Measurements from ENCODE around the gene VPS36.
A peak's percentile ranks its signal among the peaks of the same experiment; 100 is the strongest.
"Not testable (repeated sequence)": the region's sequence is repeated elsewhere in the genome, so short reads cannot be mapped to it uniquely, and the experiment has no call there.

VPS36 gene, protein sequence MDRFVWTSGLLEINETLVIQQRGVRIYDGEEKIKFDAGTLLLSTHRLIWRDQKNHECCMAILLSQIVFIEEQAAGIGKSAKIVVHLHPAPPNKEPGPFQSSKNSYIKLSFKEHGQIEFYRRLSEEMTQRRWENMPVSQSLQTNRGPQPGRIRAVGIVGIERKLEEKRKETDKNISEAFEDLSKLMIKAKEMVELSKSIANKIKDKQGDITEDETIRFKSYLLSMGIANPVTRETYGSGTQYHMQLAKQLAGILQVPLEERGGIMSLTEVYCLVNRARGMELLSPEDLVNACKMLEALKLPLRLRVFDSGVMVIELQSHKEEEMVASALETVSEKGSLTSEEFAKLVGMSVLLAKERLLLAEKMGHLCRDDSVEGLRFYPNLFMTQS

DNA sequence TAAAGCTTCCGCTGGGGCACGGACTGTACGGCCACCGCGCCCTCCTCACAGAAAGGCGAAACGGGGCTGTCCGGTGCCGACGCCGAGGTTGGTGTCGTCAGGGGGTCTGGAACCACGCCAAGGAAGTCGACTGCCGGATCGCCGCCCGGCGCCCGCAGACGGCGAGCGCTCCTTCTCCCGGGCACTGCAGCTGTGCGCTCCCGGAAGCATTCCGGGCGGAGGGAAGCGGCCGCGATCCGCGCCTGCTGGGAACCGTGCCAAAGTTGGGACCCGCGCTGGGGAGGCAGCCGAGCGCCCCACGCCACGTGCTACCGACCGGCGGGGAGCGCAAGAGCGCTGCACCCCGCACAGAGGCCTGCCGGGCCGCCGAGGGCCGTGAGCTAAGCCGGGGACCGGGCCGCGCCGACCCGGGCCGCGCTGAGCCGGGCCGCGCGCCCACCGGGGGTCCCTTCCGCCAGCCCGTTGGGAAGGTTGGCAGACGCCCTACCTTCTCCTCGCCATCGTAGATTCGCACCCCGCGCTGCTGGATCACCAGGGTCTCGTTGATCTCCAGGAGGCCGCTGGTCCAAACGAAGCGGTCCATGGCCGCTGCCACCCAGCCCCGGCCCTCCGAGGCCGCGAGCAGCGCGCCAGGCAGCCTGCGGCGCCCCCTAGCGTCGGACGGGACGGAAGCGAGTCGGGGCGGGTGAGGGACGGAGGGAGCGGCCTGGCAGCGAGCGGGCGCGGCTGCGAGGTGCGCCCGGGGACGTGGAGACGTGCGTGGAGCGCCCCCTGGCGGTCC, at the start of gene VPS36:
Gene VPS36, minus strand, starts transcription at position 623 of the 781 bp plus-strand sequence. Its CDS starts 40 bp downstream, at position 583.
- peaks cover 4% of the 10 kb centered on the region; the same call in 1 of the 2 replicates for H3K4me1 ChIP-seq (ENCODE audit: control insufficient read depth, insufficient read depth, low read length)
- H3K4me3 ChIP-seq (ENCODE audit: low read depth, low read length): peak within 1 kb of the TSS; percentile 78
- peak within 1 kb of the TSS; percentile 99 for H3K9ac ChIP-seq (ENCODE audit: low read length)
- H3K9me3 ChIP-seq (ENCODE audit: control insufficient read depth, insufficient read depth, low read depth, low read length): no peaks in the 10 kb centered on the region
- H3K36me3 ChIP-seq (ENCODE audit: control insufficient read depth, insufficient read depth, low read length): no peaks in the 10 kb centered on the region
- no peaks in the 10 kb centered on the region for H3K27me3 ChIP-seq (ENCODE audit: control insufficient read depth, insufficient read depth, low read length)
- peak within 1 kb of the TSS; percentile 82 for H3K27ac ChIP-seq (ENCODE audit: low read depth, low read length)

DNA sequence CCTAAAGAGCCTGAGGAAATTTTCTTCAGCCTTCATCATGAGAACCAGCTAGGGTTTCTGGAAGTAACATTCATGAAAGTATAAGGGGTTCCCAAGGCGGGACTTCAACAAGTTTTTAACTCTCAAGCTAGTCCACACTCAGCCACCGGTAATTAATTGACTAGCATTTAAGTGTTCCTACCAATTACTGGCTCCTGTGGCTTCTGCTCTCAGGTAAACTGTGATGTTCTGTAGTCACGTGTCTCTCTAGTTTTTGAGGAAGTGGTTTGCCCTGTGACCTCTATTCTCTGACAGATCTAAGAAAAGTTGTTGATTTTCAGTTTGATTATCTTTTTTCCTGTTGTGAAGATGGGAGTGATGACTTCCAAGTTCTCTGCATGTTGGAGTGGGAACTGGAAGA, 47.5 kb upstream of the VPS36 start:
- not testable (repeated sequence) for H3K9ac ChIP-seq (ENCODE audit: low read length); H3K27me3 ChIP-seq (ENCODE audit: control insufficient read depth, insufficient read depth, low read length); H3K9me3 ChIP-seq (ENCODE audit: control insufficient read depth, insufficient read depth, low read depth, low read length); H3K36me3 ChIP-seq (ENCODE audit: control insufficient read depth, insufficient read depth, low read length); H3K4me1 ChIP-seq (ENCODE audit: control insufficient read depth, insufficient read depth, low read length); H3K4me3 ChIP-seq (ENCODE audit: low read depth, low read length); H3K27ac ChIP-seq (ENCODE audit: low read depth, low read length)

DNA sequence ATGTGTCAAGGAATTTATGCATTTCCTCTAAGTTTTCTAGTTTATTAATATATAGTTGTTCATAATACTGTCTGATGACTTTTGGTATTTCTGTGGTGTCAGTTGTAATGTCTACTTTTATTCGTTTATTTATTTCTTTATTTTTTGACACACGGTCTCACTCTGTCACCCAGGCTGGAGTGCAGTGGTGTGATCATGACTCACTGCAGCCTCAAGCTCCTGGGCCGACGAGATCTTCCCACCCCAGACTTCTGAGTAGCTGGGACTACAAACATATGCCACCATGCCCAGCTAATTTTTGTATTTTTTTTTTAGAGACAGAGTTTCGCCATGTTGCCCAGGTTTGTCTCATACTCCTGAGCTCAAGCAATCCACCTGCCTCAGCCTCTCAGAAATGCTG, 43.8 kb upstream of the VPS36 start:
- not testable (repeated sequence) for H3K36me3 ChIP-seq (ENCODE audit: control insufficient read depth, insufficient read depth, low read length); H3K27me3 ChIP-seq (ENCODE audit: control insufficient read depth, insufficient read depth, low read length)

DNA sequence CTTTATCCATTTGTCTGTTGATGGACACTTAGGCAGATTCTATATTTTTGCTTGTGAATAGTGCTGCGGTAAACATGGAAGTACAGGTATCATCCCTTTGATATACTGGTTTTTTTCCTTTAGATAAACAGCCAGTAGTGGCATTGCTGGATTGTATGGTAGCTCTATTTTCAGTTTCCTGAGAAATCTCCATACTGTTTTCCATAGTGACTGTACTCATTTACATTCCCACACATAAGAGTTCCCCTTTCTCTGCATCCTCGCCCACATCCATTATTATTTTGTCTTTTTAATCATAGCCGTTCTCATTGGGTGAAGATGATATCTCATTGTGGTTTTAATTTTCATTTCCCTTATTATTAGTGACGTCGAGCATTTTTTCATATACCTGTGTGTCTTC, 40.6 kb upstream of the VPS36 start:
- not testable (repeated sequence) for H3K4me1 ChIP-seq (ENCODE audit: control insufficient read depth, insufficient read depth, low read length); H3K9me3 ChIP-seq (ENCODE audit: control insufficient read depth, insufficient read depth, low read depth, low read length); H3K4me3 ChIP-seq (ENCODE audit: low read depth, low read length); H3K27ac ChIP-seq (ENCODE audit: low read depth, low read length); H3K9ac ChIP-seq (ENCODE audit: low read length); H3K36me3 ChIP-seq (ENCODE audit: control insufficient read depth, insufficient read depth, low read length); H3K27me3 ChIP-seq (ENCODE audit: control insufficient read depth, insufficient read depth, low read length)

More for the DNA sequence above, 43.8 kb upstream of the VPS36 start:
- H3K27ac ChIP-seq (ENCODE audit: low read depth, low read length); H3K9ac ChIP-seq (ENCODE audit: low read length); H3K4me3 ChIP-seq (ENCODE audit: low read depth, low read length); H3K9me3 ChIP-seq (ENCODE audit: control insufficient read depth, insufficient read depth, low read depth, low read length); H3K4me1 ChIP-seq (ENCODE audit: control insufficient read depth, insufficient read depth, low read length): not testable (repeated sequence)

DNA sequence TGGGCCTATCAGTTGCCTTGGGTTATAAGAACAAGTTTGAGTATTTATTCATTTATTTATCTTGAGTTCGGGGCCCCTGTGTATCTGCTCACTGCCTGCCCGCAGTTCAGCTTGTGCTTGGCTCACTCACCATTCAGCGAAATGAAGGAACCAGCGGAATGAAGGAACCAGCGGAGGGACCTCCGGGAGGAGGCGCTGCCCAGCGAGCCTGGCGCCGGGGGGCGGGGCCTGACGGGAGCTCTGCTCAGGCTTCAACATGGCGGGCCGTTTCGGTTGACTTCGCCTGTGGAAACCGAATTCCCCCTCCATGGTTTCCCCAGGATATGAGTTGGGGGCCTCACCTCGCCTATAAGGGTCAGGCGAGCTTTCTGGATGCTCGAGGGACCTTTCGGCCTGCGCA, 38.3 kb upstream of the VPS36 start:
- not testable (repeated sequence) for H3K9me3 ChIP-seq (ENCODE audit: control insufficient read depth, insufficient read depth, low read depth, low read length); H3K4me1 ChIP-seq (ENCODE audit: control insufficient read depth, insufficient read depth, low read length); H3K27ac ChIP-seq (ENCODE audit: low read depth, low read length); H3K4me3 ChIP-seq (ENCODE audit: low read depth, low read length); H3K9ac ChIP-seq (ENCODE audit: low read length); H3K36me3 ChIP-seq (ENCODE audit: control insufficient read depth, insufficient read depth, low read length); H3K27me3 ChIP-seq (ENCODE audit: control insufficient read depth, insufficient read depth, low read length)

DNA sequence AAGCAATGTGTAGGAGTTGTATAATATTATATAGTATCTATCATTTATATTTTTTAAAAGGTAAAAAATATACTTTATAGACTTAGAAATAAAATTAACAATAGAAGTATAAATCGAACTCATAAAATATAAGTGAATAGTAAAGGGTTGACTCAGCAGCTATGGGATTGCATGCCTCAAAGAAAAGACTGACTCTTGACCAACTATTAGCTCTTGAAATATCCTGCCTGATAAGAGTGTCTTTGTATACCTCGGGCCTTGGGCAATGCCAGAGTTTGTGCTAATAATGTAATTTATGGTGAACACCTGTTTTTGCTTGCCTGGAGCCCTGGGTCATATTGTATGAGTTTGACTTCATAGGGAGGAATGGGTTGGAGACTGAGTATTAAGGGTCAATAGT, 36.6 kb upstream of the VPS36 start:
- not testable (repeated sequence) for H3K4me1 ChIP-seq (ENCODE audit: control insufficient read depth, insufficient read depth, low read length); H3K36me3 ChIP-seq (ENCODE audit: control insufficient read depth, insufficient read depth, low read length); H3K9me3 ChIP-seq (ENCODE audit: control insufficient read depth, insufficient read depth, low read depth, low read length); H3K27me3 ChIP-seq (ENCODE audit: control insufficient read depth, insufficient read depth, low read length); H3K9ac ChIP-seq (ENCODE audit: low read length); H3K27ac ChIP-seq (ENCODE audit: low read depth, low read length); H3K4me3 ChIP-seq (ENCODE audit: low read depth, low read length)

DNA sequence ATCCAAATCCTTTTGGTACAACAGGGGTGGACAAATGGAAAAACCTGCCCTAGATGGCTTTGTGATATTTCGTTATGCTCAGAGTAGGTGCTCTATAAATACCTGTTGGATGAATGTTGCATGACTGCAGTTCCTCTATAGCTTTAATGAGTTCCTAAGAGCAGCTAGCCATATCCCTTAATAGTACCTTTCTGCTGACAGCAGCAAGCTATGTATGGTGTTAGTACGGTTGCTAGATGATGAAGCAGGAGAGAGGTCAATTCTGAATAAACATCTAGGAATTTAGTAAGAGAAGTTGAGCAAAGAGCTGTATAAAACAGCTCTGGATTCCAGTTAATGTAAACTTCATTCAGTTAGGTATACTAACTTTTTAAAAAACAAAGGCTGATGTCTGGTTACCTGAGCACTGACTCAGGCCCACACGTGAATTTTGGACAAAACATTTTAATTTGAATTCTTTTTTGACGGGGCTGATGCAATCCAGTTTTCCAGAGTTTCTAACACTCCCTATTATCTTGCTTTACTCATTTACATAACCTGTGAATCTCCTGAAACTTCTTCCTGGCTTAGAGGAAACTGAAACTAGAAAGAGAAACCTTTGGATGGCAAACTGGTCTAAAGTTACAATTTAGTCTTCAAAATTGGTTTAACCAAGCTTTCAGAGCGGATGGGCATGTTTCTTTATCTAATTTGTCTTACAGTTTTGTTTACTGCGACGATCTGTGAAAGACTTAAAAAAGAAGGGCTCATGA, 30.4 kb upstream of the VPS36 start:
- not testable (repeated sequence) for H3K9ac ChIP-seq (ENCODE audit: low read length); H3K9me3 ChIP-seq (ENCODE audit: control insufficient read depth, insufficient read depth, low read depth, low read length); H3K4me3 ChIP-seq (ENCODE audit: low read depth, low read length); H3K27ac ChIP-seq (ENCODE audit: low read depth, low read length); H3K4me1 ChIP-seq (ENCODE audit: control insufficient read depth, insufficient read depth, low read length); H3K27me3 ChIP-seq (ENCODE audit: control insufficient read depth, insufficient read depth, low read length)
- H3K36me3 ChIP-seq (ENCODE audit: control insufficient read depth, insufficient read depth, low read length): peaks cover 10% of the 10 kb centered on the region

DNA sequence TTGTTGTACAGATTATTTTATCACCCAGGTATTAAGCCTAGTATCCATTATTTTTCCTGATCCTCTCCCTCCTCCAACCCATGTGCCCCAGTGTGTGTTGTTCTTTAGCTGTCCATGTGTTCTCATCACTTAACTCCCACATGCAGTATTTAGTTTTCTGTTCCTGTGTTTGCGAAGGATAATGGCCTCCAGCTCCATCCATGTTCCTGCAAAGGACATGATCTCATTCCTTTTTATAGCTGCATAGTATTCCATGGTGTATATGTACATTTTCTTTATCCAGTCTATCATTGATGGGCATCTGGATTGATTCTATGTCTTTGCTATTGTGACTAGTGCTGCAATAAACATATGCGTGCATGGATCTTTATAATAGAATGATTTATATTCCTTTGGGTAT, 18.1 kb upstream of the VPS36 start:
- H3K36me3 ChIP-seq (ENCODE audit: control insufficient read depth, insufficient read depth, low read length): peaks cover 76% of the 10 kb centered on the region
- not testable (repeated sequence) for H3K27me3 ChIP-seq (ENCODE audit: control insufficient read depth, insufficient read depth, low read length); H3K9me3 ChIP-seq (ENCODE audit: control insufficient read depth, insufficient read depth, low read depth, low read length); H3K9ac ChIP-seq (ENCODE audit: low read length); H3K4me1 ChIP-seq (ENCODE audit: control insufficient read depth, insufficient read depth, low read length); H3K4me3 ChIP-seq (ENCODE audit: low read depth, low read length); H3K27ac ChIP-seq (ENCODE audit: low read depth, low read length)

DNA sequence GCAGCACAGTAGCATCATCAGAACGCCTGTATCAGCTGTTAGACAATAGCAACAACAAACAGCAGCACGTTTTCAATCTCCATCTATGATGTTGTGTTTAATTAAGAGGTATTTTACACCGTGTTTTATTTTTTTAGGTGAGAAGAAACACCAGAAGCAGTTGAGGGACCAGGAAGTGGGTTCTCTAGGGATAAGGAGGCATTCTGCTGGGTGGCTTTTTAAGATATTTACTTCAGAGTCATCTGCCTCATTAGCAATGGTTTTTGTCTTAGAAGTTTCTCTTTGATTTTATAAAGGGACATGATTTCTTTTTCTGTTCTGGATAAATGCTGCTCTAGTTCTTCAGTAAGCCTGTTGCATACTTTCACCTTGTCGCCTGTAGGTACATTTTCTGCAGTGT, 13.1 kb upstream of the VPS36 start:
- no peaks in the 10 kb centered on the region for H3K27me3 ChIP-seq (ENCODE audit: control insufficient read depth, insufficient read depth, low read length)
- peaks cover 88% of the 10 kb centered on the region for H3K36me3 ChIP-seq (ENCODE audit: control insufficient read depth, insufficient read depth, low read length)
- no peaks in the 10 kb centered on the region for H3K9me3 ChIP-seq (ENCODE audit: control insufficient read depth, insufficient read depth, low read depth, low read length)
- H3K27ac ChIP-seq (ENCODE audit: low read depth, low read length): no peak overlapping the region
- no peak overlapping the region for H3K9ac ChIP-seq (ENCODE audit: low read length)
- H3K4me3 ChIP-seq (ENCODE audit: low read depth, low read length): no peak overlapping the region
- no peaks in the 10 kb centered on the region for H3K4me1 ChIP-seq (ENCODE audit: control insufficient read depth, insufficient read depth, low read length)

DNA sequence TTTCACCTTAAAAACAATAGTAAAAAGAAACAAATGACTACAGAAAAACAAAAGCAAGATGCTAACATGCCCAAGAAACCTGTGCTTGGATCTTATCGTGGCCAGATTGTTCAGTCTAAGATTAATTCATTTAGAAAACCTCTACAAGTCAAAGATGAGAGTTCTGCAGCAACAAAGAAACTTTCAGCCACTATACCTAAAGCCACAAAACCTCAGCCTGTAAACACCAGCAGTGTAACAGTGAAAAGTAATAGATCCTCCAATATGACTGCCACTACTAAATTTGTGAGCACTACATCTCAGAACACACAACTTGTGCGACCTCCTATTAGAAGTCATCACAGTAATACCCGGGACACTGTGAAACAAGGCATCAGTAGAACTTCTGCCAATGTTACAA, 10.8 kb upstream of the VPS36 start:
- H3K36me3 ChIP-seq (ENCODE audit: control insufficient read depth, insufficient read depth, low read length): peaks cover 88% of the 10 kb centered on the region
- H3K4me1 ChIP-seq (ENCODE audit: control insufficient read depth, insufficient read depth, low read length): no peaks in the 10 kb centered on the region
- H3K4me3 ChIP-seq (ENCODE audit: low read depth, low read length): no peak overlapping the region
- no peak overlapping the region for H3K9ac ChIP-seq (ENCODE audit: low read length)
- H3K27ac ChIP-seq (ENCODE audit: low read depth, low read length): no peak overlapping the region
- no peaks in the 10 kb centered on the region for H3K27me3 ChIP-seq (ENCODE audit: control insufficient read depth, insufficient read depth, low read length)
- no peaks in the 10 kb centered on the region for H3K9me3 ChIP-seq (ENCODE audit: control insufficient read depth, insufficient read depth, low read depth, low read length)

DNA sequence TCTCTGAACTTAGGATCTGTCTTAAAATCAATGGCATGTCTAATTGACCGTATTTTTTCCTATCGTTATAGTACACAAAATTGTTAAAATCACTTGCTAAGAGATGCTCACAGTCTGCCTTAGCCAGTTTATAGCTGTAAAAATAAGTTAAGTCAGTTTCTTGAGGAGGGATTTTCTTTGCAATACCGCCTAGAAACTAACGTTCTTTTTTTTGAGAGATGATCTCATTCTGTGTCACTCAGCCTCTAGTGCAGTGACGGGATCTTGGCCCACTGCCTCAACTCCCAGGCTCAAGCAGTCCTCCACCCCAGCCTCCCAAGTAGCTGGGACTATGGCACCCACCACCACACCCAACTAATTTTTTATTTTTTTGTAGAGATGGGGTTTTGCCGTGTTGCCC, 9.2 kb upstream of the VPS36 start:
- no peaks in the 10 kb centered on the region for H3K27me3 ChIP-seq (ENCODE audit: control insufficient read depth, insufficient read depth, low read length)
- no peak overlapping the region for H3K4me3 ChIP-seq (ENCODE audit: low read depth, low read length)
- no peak overlapping the region for H3K27ac ChIP-seq (ENCODE audit: low read depth, low read length)
- peaks cover 73% of the 10 kb centered on the region for H3K36me3 ChIP-seq (ENCODE audit: control insufficient read depth, insufficient read depth, low read length)
- H3K4me1 ChIP-seq (ENCODE audit: control insufficient read depth, insufficient read depth, low read length): no peaks in the 10 kb centered on the region
- H3K9ac ChIP-seq (ENCODE audit: low read length): no peak overlapping the region
- H3K9me3 ChIP-seq (ENCODE audit: control insufficient read depth, insufficient read depth, low read depth, low read length): no peaks in the 10 kb centered on the region
